Osteocyte (in vitro differentiated cells): ENCODE measurements around the gene DISP3. TPM values are rescaled to one million over a fixed set of nuclear protein-coding genes. Genes with fewer than 3 reads are reported as not detected.

ENCODE experiments used
- DNase-seq: peaks from one replicate; pipeline ENCODE4 v3.0.0; 2021; ENCODE audit warnings: mixed read lengths; ENCODE audit not compliant: unreplicated experiment; ENCODE audit errors: extremely low spot score
- H3K27ac Mint-ChIP-seq: one replicate; pipeline ENCODE4 v1.8.0; 2021; ENCODE audit warnings: mild to moderate bottlenecking, mixed read lengths; ENCODE audit not compliant: unreplicated experiment
- H3K27me3 Mint-ChIP-seq: one replicate; pipeline ENCODE4 v1.8.0; 2021; ENCODE audit warnings: mixed read lengths; ENCODE audit not compliant: unreplicated experiment
- H3K36me3 Mint-ChIP-seq: one replicate; pipeline ENCODE4 v1.8.0; 2021; ENCODE audit warnings: mixed read lengths; ENCODE audit not compliant: unreplicated experiment
- H3K4me1 Mint-ChIP-seq: one replicate; pipeline ENCODE4 v1.8.0; 2021; ENCODE audit warnings: mixed read lengths; ENCODE audit not compliant: unreplicated experiment
- H3K4me3 Mint-ChIP-seq: one replicate; pipeline ENCODE4 v1.8.0; 2021; ENCODE audit warnings: mild to moderate bottlenecking, moderate library complexity, mixed read lengths; ENCODE audit not compliant: unreplicated experiment
- H3K9me3 Mint-ChIP-seq: one replicate; pipeline ENCODE4 v1.8.0; 2021; ENCODE audit warnings: mixed read lengths; ENCODE audit not compliant: unreplicated experiment
- total RNA-seq: library from RNA; stranded (reverse); gene quantifications from 2 replicates; pipeline ENCODE4 v1.2.1, GENCODE V29; 2021
- TF ChIP-seq, protein P1 (sequence below): fragments of 200-600 bp; sonication (generic); IDR thresholded peaks from 2 replicates; pipeline ENCODE4 v1.5.0; 2021; ENCODE audit warnings: antibody characterized with exemption, mild to moderate bottlenecking, moderate library complexity

Gene DISP3
- total RNA-seq, 1 donor from 2014 or later: 0.43 TPM

DNA sequence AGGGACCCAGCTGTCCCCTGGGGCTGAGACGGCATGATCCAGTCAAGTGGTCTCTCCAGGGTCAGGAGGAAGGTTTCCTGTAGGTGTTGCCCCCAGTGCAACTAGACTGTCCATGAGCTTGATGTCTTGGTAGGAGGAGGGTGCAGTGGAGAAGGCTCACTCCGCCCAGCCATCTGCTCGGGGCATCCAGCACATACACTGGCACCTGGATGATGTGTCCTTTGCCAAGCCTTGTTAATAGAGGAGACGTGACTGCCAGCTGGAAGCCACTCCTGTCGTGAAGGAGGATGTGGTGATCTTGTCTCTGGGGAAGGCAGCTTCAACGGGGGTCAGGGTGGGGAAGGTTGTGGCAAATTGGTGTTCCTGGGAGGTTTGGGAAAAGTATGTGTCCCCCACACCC is 6.2 kb downstream of the DISP3 start:
- Mint-ChIP-seq H3K4me3 (no peak overlapping the region), H3K27ac (no peak overlapping the region), H3K9me3 (no peaks in the 10 kb centered on the region), H3K36me3 (no peaks in the 10 kb centered on the region), H3K27me3 (peaks cover 17% of the 10 kb centered on the region), H3K4me1 (peaks cover under 1% of the 10 kb centered on the region)
- DNase-seq: no peak
- TF ChIP-seq, protein P1, sequence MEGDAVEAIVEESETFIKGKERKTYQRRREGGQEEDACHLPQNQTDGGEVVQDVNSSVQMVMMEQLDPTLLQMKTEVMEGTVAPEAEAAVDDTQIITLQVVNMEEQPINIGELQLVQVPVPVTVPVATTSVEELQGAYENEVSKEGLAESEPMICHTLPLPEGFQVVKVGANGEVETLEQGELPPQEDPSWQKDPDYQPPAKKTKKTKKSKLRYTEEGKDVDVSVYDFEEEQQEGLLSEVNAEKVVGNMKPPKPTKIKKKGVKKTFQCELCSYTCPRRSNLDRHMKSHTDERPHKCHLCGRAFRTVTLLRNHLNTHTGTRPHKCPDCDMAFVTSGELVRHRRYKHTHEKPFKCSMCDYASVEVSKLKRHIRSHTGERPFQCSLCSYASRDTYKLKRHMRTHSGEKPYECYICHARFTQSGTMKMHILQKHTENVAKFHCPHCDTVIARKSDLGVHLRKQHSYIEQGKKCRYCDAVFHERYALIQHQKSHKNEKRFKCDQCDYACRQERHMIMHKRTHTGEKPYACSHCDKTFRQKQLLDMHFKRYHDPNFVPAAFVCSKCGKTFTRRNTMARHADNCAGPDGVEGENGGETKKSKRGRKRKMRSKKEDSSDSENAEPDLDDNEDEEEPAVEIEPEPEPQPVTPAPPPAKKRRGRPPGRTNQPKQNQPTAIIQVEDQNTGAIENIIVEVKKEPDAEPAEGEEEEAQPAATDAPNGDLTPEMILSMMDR: no peak

DNA sequence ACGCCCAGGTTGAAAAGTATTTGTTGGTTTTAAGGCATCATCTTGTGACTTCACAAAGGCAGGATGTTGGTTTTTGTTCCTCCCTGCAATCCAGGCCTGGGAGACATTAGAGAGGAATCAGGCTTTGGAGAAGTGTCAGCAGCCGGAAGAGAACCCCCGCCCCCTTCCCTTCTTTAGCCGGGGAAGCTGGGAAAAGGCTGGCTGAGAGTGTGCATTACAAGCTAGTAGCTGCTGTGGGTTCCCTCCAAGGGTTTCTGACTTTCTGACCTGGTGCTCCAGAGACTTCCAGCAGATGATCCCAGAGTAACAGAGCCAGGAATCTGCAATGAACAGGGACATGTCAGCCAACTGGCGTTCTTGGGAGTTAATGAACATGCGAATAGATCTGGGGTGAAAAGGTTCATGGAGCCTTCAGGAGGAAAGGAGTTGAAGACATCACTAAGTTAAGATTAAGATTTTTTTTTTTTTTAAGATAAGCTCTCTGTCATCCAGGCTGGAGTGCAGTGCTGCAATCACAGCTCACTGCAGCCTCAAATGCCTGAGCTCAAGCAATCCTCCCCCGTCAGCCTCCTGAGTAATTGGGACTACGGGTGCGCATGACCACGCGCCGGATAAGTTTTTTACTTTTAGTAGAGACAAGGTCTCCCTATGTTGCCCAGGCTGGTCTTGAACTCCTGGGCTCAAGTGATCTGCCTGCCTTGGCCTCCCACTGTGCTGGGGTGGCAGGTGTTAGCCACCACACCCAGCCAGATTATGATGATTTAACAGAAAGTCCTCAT is 7.5 kb downstream of the DISP3 start:
- peaks cover 7% of the 10 kb centered on the region for H3K27me3 Mint-ChIP-seq
- TF ChIP-seq, protein P1: no peak
- H3K27ac Mint-ChIP-seq: no peak overlapping the region
- H3K36me3 Mint-ChIP-seq: no peaks in the 10 kb centered on the region
- H3K9me3 Mint-ChIP-seq: no peaks in the 10 kb centered on the region
- H3K4me1 Mint-ChIP-seq: no peaks in the 10 kb centered on the region
- DNase-seq: no peak
- H3K4me3 Mint-ChIP-seq: no peak overlapping the region

DNA sequence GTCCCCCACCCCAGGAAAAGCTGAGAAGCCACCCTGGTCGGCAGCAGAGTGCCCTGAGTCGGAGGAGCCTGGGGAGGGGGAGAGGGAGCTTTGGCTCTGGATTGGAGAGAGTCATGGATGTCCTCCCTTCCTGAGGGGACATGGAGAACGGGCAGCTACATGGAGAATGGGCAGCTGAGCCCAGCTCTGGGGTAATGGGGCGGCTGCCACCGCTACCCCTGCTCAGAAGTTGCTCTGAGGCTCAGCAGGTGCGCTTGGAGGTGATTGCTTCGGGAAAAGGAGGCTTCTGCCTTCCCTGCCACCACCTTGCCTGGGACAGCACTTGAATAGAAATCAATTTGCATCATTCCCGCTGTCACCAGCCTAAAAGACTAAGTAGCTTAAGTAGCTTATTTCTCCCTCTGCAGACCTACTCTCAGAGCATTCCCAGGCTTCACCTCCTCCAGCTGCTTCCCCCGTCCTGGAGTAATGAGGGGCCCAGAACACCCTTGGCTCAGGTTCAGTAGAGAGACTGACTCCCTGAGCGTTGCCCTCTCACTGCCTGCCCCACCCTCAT is 8.3 kb downstream of the DISP3 start:
- no peaks in the 10 kb centered on the region for H3K9me3 Mint-ChIP-seq
- H3K4me3 Mint-ChIP-seq: no peak overlapping the region
- no peaks in the 10 kb centered on the region for H3K4me1 Mint-ChIP-seq
- TF ChIP-seq, protein P1: no peak
- H3K27me3 Mint-ChIP-seq: peaks cover 4% of the 10 kb centered on the region
- no peak overlapping the region for H3K27ac Mint-ChIP-seq
- no peak for DNase-seq
- H3K36me3 Mint-ChIP-seq: no peaks in the 10 kb centered on the region

DNA sequence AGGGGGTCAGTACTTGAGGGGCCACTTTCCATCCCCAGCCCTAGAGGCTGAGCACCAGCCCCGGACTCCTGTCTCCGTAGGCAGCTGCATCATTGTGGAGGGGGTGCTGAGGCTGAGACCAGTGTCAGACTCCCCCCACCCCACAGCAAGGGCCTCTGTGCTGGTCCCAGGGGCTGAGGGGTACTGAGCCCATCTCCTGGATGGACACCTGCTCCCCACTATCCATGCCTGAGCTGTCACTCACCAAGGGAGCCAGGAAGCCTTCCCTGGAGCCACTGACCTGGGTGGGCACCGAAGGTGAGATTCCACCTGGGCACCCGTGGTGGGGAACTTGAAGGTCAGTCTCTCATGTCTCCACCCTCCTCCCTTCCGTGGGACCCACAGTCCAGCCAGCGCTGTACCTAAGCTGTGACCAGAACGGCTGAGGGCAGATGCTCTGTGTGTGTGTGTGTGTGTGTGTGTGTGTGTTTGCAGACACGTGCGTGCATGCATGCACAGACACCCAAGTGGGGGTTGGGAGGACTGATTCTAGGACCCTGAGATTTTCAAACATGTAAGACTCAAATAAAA is 9.3 kb downstream of the DISP3 start:
- Mint-ChIP-seq H3K9me3 (no peaks in the 10 kb centered on the region), H3K27ac (no peak overlapping the region), H3K4me3 (no peak overlapping the region), H3K27me3 (peaks cover 4% of the 10 kb centered on the region), H3K36me3 (no peaks in the 10 kb centered on the region), H3K4me1 (no peaks in the 10 kb centered on the region)
- no peak for DNase-seq
- TF ChIP-seq, protein P1: no peak

DNA sequence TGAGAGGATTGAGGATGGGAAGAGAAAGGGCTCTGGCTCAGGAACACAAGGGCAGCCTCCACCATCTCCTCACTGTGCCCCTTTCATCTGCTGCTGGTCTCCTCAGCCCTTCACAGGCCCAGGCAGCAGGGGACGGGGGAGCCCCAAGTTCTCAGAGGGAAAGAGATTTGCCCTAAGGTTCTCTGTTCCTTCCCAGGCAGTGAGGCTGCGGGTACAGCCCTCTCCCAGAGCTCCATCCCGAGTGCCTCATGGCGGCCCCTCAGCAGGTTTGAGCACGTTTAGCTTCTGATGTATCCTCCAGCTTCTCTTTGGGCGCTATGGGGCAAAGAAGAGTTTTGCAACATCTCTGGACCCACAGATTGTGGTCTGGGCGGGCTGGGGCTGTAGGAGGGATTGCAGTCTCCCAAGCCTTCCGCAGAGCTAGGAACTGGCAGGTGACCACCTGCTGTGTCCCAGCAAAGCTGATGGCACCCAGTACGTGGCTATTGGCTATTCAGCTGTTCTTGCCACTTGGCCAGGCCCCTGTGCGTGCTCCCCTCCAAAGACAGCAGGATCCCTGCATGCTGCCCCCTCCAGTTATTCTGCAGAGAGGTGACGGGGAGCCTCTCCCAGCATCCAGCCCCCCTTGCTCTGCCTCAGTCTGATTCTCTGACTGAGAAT is 10.1 kb downstream of the DISP3 start:
- DNase-seq: no peak

More for the DNA sequence above, 10.1 kb downstream of the DISP3 start:
- H3K4me1 Mint-ChIP-seq: no peaks in the 10 kb centered on the region
- TF ChIP-seq, protein P1: no peak
- no peaks in the 10 kb centered on the region for H3K9me3 Mint-ChIP-seq
- no peak overlapping the region for H3K27ac Mint-ChIP-seq
- peaks cover 4% of the 10 kb centered on the region for H3K27me3 Mint-ChIP-seq
- H3K4me3 Mint-ChIP-seq: no peak overlapping the region
- no peaks in the 10 kb centered on the region for H3K36me3 Mint-ChIP-seq
